ENCODE measurements around the gene MGAT4D.
"Not testable (repeated sequence)": the region's sequence is repeated elsewhere in the genome, so short reads cannot be mapped to it uniquely, and the experiment has no call there.

The MGAT4D gene

GRCh38 chr4:140497747-140498636, at the start of gene MGAT4D:
Gene MGAT4D (minus strand): TSS chr4:140498293. CDS start chr4:140498222, 71 bp downstream.
- peak in 1 of 2 experiments; percentile 24 for DNase-seq

- no peak for DNase-seq
Observed at GRCh38 chr4:140533951-140534480, 35.9 kb upstream of the MGAT4D start.

GRCh38 chr4:140529434-140529833, 31.3 kb upstream of the MGAT4D start:
- no peak for DNase-seq

- DNase-seq: peak; percentile 97 to 98
Observed at GRCh38 chr4:140523857-140524742, 26.0 kb upstream of the MGAT4D start, which contains the start of gene ELMOD2. Gene ELMOD2 (plus strand): TSS chr4:140524168. CDS start chr4:140525429, 1,261 bp downstream.

- no peak for DNase-seq
Observed at GRCh38 chr4:140523370-140523856, 25.3 kb upstream of the MGAT4D start.

- no peak for DNase-seq
Observed at GRCh38 chr4:140515423-140515822, 17.3 kb upstream of the MGAT4D start.

- DNase-seq: not testable (repeated sequence)
Observed at GRCh38 chr4:140513765-140514164, 15.7 kb upstream of the MGAT4D start.

- DNase-seq: no peak
Observed at GRCh38 chr4:140504261-140504660, 6.2 kb upstream of the MGAT4D start.

- no peak for DNase-seq
Observed at GRCh38 chr4:140499391-140499790, 1.3 kb upstream of the MGAT4D start.

- no peak for DNase-seq
Observed at GRCh38 chr4:140497405-140497746, 717 bp downstream of the MGAT4D start.

- no peak for DNase-seq
Observed at GRCh38 chr4:140485939-140486338, 12.2 kb downstream of the MGAT4D start.

GRCh38 chr4:140483445-140483844, 14.6 kb downstream of the MGAT4D start:
- DNase-seq: no peak

GRCh38 chr4:140472156-140472555, 25.9 kb downstream of the MGAT4D start:
- no peak for DNase-seq

GRCh38 chr4:140469791-140470733, 28.0 kb downstream of the MGAT4D start:
- no peak for DNase-seq

- DNase-seq: no peak
Observed at GRCh38 chr4:140466146-140466545, 31.9 kb downstream of the MGAT4D start.

- no peak for DNase-seq
Observed at GRCh38 chr4:140463614-140464013, 34.5 kb downstream of the MGAT4D start.

- no peak for DNase-seq
Observed at GRCh38 chr4:140463182-140463581, 34.9 kb downstream of the MGAT4D start.

GRCh38 chr4:140450352-140450751, 47.7 kb downstream of the MGAT4D start:
- no peak for DNase-seq

- no peak for DNase-seq
Observed at GRCh38 chr4:140448830-140449229, 49.3 kb downstream of the MGAT4D start.

- DNase-seq: no peak
Observed at GRCh38 chr4:140448162-140448561, 49.9 kb downstream of the MGAT4D start.

GRCh38 chr4:140444347-140444746, 53.7 kb downstream of the MGAT4D start:
- DNase-seq: not testable (repeated sequence)

- DNase-seq: no peak
Observed at GRCh38 chr4:140439644-140440142, 58.4 kb downstream of the MGAT4D start.
